Sciatic nerve (tissue), 2 donors: ENCODE data around the gene DYRK1A. TPM values are rescaled to one million over a fixed set of nuclear protein-coding genes. Genes with fewer than 3 reads are reported as not detected.

Experiments used
- ATAC-seq: fragments of 200-7000 bp; cut with Tn5 transposase; one replicate; pipeline ENCODE4 v1.9.1; 2020; ENCODE audit warnings: mild to moderate bottlenecking, moderate library complexity
- DNase-seq: peaks from one replicate; pipeline ENCODE4 v3.0.0-alpha.2; 2020; ENCODE audit warnings: low spot score
- intact Hi-C: fragments of 100-400 bp; cut with DNase I; formaldehyde crosslinking; loops from one replicate; pipeline ENCODE4 v1.14.2; 2022
- total RNA-seq: library from RNA; stranded (reverse); fragmentation: NEBNext Ultra II Directional; extraction: Animal tissue kit (Norgen Biotek cat#: 25700); gene quantifications from one replicate; pipeline ENCODE4 v1.2.1, GENCODE V29; 2021
- donor health status: DM: no; HTN: no; CAD: no.
- donor health status: DM: no; HTN: no; CAD: no.

The DYRK1A gene
- total RNA-seq, 1 donor from 2014 or later, result 77.6 TPM

DNA sequence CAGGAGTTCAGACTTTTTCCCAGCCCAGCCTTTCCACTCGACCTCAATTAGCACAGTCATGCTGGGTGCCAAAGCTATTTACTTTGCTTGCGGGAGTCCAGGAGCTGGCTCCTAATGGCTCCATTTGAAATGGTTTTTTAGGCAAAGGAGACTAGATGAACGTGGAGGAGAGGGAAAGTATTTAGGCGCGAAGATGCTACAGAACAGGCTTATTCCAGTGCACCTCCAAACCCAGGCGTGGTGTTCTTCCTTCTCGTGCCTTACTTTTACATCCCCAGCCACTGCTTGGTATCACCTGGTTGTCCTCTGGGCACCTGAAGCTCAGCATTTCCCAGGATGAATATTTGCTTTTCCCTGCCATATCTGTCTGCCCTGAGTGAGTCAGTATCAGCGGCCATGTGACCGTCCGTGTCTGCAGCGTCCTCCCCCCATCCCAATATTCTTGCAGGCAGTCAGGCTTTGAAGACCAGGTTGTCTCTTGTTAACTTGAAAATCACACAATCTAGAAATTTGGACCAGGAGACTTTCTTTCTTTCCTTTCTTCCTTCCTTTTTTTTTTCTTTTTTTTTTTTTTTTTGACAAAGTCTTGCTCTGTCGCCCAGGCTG lies 198.5 kb downstream of the DYRK1A start:
- no peak for DNase-seq
- ATAC-seq, result no peak
- intact Hi-C loops, result loop anchor here (5.0 kb wide), 1 partner anchor 203 kb away; no protein-coding TSS in a partner anchor

DNA sequence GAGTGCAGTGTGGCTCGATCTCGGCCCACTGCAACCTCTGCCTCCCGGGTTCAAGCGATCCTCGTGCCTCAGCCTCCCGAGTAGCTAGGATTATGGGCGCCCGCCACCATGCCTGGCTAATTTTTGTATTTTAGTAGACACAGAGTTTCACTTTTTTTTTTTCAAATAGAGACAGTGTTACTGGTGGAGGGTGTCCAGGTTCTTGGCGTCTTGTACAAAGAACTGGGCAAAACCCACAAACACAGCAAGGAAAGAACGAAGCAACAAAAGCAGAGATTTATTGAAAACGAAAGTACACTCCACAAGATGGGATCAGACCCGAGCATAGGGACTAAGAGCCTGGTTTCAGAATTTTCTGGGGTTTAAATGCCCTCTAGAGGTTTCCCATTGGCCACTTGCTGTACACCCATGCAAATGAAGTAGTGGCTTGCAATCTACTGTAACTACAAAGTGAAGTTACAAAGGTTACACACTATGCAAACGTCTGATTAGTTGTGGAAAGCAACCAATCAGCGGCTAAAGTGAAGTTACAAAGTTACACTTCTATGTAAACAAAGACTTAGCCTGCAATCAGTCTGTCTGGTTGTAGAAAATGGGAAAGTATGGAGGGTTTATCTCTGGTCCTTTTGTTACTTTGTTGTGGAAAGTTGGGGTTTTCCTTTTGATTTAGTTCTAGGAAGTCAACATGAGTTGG lies 199.1 kb downstream of the DYRK1A start:
- ATAC-seq, result no peak
- intact Hi-C loops, result loop anchor here (5.0 kb wide), 1 partner anchor 203 kb away; no protein-coding TSS in a partner anchor

DNA sequence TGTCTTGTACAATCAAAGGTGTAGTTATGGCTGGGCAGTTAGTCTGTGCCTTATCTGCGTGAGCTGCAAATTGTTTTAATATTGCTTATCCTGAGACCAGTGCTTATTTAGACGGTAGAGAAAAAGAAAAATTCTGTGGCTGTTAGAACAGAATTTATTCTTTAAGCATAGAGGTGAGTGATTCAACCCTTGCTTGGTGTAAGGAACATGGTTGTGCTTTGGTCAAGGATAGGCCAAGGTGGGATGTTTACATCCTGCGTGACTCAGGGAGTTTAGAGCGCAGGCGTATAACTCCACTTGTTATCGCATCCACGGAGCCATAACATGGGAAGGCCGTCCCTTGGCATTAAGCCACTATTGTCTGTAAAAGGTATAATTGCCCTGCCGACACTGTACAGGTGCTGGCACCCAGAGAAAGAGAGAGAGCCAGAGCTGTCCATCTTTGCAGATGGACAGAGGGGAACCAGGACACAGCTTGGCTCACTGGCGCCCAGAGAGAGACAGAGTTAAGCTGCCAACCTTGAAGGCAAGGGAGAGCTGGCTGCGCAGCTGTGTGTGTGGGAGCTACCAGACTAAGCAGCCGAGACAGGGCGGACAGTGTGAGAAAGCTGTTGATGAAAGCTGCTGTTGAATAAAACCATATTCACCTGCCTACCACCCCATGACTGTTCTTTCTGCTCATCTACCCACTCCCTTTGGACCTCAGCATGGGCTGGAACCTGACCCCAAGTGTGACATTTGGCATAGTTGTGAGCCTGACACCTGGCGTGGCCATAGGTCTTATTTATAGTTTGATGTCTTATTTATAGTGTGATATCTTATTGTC lies 200.4 kb downstream of the DYRK1A start:
- intact Hi-C loops, result loop anchor here (5.0 kb wide), 1 partner anchor 205 kb away; no protein-coding TSS in a partner anchor
- ATAC-seq (no peak), DNase-seq (no peak)

More for the DNA sequence above, 199.1 kb downstream of the DYRK1A start:
- no peak for DNase-seq

DNA sequence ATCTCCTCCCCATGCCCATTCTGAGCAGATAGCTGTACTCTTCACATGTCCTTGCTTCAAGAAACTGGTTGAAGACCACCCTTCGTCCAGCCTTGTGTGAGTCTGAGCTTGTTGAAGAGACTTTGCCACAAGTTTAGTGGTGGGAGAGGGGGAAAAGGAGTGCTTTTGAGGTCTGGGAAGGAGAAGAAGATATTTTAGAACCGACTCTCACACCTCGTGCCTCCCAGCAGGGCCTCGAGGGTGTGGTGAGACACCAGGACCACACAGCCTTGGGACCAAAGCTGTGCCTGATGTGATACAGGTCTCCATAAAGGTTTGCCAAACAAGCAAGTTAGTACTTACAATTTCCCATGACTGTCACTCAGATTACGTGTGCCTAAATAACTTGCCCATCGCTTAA lies 201.8 kb downstream of the DYRK1A start:
- ATAC-seq, result no peak
- intact Hi-C loops, result loop anchor here (5.0 kb wide), 1 partner anchor 206 kb away; no protein-coding TSS in a partner anchor
- no peak for DNase-seq

DNA sequence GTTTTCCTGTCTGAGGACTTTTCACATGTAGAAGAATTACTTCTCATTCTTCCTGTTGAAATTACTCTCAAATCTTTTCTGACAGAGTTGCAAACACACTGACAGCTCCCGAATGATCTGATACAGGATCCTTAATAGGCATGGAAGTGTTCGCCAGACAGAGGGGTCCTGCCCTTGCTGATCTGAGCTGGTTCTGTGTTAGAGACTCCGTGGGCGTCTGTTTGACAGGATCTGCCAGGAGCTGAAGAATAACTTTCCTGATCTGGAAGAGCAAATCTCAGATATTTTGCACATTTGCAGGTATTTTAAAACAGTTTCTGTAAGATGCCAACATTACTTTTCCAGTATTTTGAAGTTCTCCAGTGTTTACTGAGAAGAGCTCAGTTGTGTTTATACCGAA lies 202.3 kb downstream of the DYRK1A start:
- intact Hi-C loops, result loop anchor here (5.0 kb wide), 1 partner anchor 207 kb away; no protein-coding TSS in a partner anchor
- ATAC-seq (no peak), DNase-seq (no peak)

DNA sequence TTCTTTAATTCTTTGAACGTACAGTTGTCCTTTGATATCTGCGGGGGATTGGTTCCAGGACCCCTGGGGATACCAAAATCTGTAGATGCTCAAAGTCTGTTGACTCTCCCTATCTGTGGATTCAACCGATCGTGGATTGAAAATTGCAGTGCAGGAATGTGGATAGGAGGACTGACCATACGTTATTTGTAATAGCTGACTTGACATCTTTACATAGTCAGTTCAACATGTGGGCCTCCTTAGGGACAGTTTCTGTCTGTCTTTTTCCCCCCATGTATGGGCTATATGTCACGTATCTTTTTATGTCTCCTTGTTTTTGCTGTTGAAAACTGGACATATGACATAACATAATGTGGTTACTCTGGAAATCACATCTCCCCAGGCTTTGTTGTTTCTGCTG lies 204.9 kb downstream of the DYRK1A start:
- intact Hi-C loops, result no loop called here
- no peak for ATAC-seq
- DNase-seq, result no peak

DNA sequence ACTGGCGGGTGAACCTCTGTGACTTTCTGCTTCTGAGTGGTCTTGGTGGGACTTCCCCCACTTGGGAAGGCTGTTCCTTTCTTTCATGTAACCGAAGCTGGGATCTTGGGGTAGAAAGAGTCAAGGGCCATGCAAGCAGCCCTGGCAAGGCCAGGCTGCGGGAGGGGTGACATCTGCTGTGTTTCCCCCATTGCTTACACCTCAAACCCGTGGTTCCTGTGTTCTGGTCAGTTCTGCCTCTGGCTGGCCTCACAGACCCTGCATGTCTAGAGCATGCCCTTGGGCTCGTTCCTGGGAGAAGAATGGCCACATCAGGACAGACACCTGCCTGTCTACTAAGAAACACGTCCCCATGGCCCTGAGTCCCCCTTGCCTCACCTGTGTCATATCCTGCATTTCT lies 207.7 kb downstream of the DYRK1A start:
- intact Hi-C loops, result no loop called here
- DNase-seq, result no peak
- no peak for ATAC-seq

DNA sequence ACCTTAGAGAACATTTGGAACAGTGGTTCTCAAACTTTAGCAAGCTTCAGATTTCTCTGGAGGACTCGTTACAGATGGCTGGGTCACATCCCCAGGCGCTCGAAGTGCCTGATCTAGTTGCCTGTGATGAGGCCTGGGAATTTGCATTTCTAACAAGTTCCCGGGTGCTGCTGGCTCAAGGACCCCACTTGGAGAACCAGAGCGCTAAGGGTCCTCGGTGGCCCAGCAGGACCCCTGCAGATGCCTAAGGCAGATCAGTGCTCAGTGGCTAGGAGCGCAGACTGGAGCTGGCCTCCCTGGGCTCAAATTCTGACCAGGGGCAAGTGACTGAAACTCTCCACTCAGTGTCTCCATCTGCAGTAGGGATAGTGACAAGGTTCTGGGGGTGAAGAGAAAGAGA lies 208.2 kb downstream of the DYRK1A start:
- DNase-seq (no peak), ATAC-seq (no peak)
- intact Hi-C loops, result no loop called here

DNA sequence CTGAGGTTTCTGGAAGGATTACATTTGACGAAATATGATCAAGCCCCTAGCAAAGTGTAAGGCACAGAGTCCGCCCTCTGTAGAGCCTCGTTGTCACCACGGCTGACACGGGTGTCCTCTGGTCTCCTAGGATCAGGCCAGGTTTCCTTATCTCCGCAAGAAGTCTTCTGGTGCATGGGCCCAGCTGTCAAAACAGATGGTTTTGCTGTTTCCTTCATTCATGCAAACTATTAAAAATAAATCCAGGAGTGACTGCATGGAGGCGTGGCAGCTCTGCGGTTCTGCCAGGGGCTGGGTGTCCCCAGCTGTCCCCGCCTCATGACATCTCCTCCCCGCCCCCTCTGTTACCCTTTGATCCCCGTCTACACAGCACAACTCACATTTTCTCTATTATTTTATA lies 209.0 kb downstream of the DYRK1A start:
- ATAC-seq (no peak), DNase-seq (no peak)
- intact Hi-C loops, result no loop called here

Other genes with a start within 250 kb of the DYRK1A start
- gene VPS26C, start 99.4 kb upstream of the DYRK1A start, total RNA-seq, result 48.8 TPM